Caco-2 (cell line): ENCODE results near the gene ZNF501. TPM values are rescaled to one million over a fixed set of nuclear protein-coding genes. Genes with fewer than 3 reads are reported as not detected.

Experiments used
- BruUV-seq: library from RNA; stranded (reverse); fragments of 400-500 nt; replicated peaks from 2 replicates; lab custom pipeline; 2021; lab: Mats Ljungman, UMichigan
- CTCF ChIA-PET: fragments of 300-600 bp; sonication (Branson Sonifier 250); formaldehyde crosslinking; loops from one replicate; lab custom pipeline; 2022; ENCODE audit warnings: antibody characterized with exemption; lab: Charles Lee
- POLR2A ChIA-PET: fragments of 300-600 bp; sonication (Branson Sonifier 250); formaldehyde crosslinking; loops from one replicate; lab custom pipeline; 2022; ENCODE audit warnings: antibody characterized with exemption; lab: Charles Lee
- DNase-seq, 2 experiments: peaks; one replicate each; pipeline versions ENCODE4 v3.0.0 to v3.0.0-alpha.2; 2020 to 2022
- H3K27me3 ChIP-seq: replicated peaks from 2 replicates; pipeline ENCODE4 v1.6.0; 2011; ENCODE audit warnings: low read length; ENCODE audit not compliant: control insufficient read depth, insufficient read depth
- H3K36me3 ChIP-seq: 2 replicates; pipeline ENCODE4 v1.5.1; 2011; ENCODE audit warnings: low read length; ENCODE audit not compliant: control insufficient read depth, insufficient read depth
- H3K4me1 ChIP-seq: fragments of 250-450 bp; sonication (Bioruptor Pico); 2 replicates; pipeline ENCODE4 v1.5.1; 2020; ENCODE audit warnings: mild to moderate bottlenecking
- H3K4me3 ChIP-seq: 2 replicates; pipeline ENCODE4 v1.5.1; 2011; ENCODE audit warnings: low read depth, mild to moderate bottlenecking, control low read depth, low read length
- H3K9me3 ChIP-seq: fragments of 250-450 bp; sonication (Bioruptor Pico); 2 replicates; pipeline ENCODE4 v1.5.1; 2020; ENCODE audit warnings: mild to moderate bottlenecking, moderate library complexity
- H3K27ac Mint-ChIP-seq: one replicate; pipeline ENCODE4 v1.8.0; 2022; ENCODE audit warnings: mixed read lengths; ENCODE audit not compliant: unreplicated experiment
- H3K27me3 Mint-ChIP-seq: one replicate; pipeline ENCODE4 v1.8.0; 2022; ENCODE audit warnings: mixed read lengths; ENCODE audit not compliant: insufficient read depth, unreplicated experiment
- H3K36me3 Mint-ChIP-seq: one replicate; pipeline ENCODE4 v1.8.0; 2022; ENCODE audit warnings: mild to moderate bottlenecking, mixed read lengths; ENCODE audit not compliant: insufficient read depth, unreplicated experiment
- H3K4me1 Mint-ChIP-seq: one replicate; pipeline ENCODE4 v1.8.0; 2022; ENCODE audit warnings: low read depth, mixed read lengths; ENCODE audit not compliant: unreplicated experiment
- H3K4me3 Mint-ChIP-seq: one replicate; pipeline ENCODE4 v1.8.0; 2022; ENCODE audit warnings: mild to moderate bottlenecking, moderate library complexity, mixed read lengths; ENCODE audit not compliant: unreplicated experiment
- H3K9me3 Mint-ChIP-seq: one replicate; pipeline ENCODE4 v1.8.0; 2022; ENCODE audit warnings: mixed read lengths; ENCODE audit not compliant: unreplicated experiment
- CTCF ChIP-seq, 2 experiments: fragments of 200-600 bp in 1 of 2; IDR thresholded peaks; 1 replicate in 1 of 2; 2 replicates in 1 of 2; pipeline versions ENCODE4 v1.5.1 to v1.8.0; 2011 to 2022; ENCODE audit warnings: antibody characterized with exemption in 1 of 2, control low read depth in 1 of 2, inconsistent platforms in 1 of 2, low read depth in 1 of 2, low read length in 1 of 2, mild to moderate bottlenecking in 1 of 2, moderate library complexity in 1 of 2; ENCODE audit not compliant: insufficient read depth in 1 of 2, severe bottlenecking in 1 of 2, unreplicated experiment in 1 of 2
- intact Hi-C: fragments of 100-400 bp; cut with micrococcal nuclease; formaldehyde crosslinking; loops from one replicate; pipeline ENCODE4 v1.10.0; 2022; ENCODE audit not compliant: unreplicated experiment
- total RNA-seq: library from RNA; stranded (reverse); gene quantifications from 2 replicates; pipeline ENCODE4 v1.2.3, GENCODE V29; 2022

The ZNF501 gene
- total RNA-seq, 1 experiment from 2014 or later: 3.3 TPM

GRCh38 chr3:44762690-44763089, 33.3 kb downstream of the ZNF501 start:
- Histone ChIP-seq H3K9me3 (peaks cover 8% of the 10 kb centered on the region), H3K4me1 (no peaks in the 10 kb centered on the region; the same call in 1 of the 2 replicates), H3K27me3 (no peaks in the 10 kb centered on the region), H3K4me3 (peak overlapping the region; percentile 75), H3K36me3 (peaks cover 3% of the 10 kb centered on the region)
- BruUV-seq: no TSS peak
- Mint-ChIP-seq H3K9me3 (peaks cover 20% of the 10 kb centered on the region), H3K27me3 (no peaks in the 10 kb centered on the region), H3K27ac (peak overlapping the region; percentile 94), H3K36me3 (peaks cover 34% of the 10 kb centered on the region), H3K4me3 (peak overlapping the region; percentile 93), H3K4me1 (no peaks in the 10 kb centered on the region)
- DNase-seq: no peak
- ChIA-PET CTCF (no interaction called here), POLR2A (interaction anchor here (1.0 kb wide), 1 partner anchor 16 kb away, joined by 4 read pairs; no protein-coding TSS in a partner anchor)
- TF ChIP-seq CTCF (IDR thresholded peaks at IDR 0.05; ENCODE audit: insufficient read depth in 1 of 2, low read depth in 1 of 2, low read length in 1 of 2, severe bottlenecking in 1 of 2, unreplicated experiment in 1 of 2): no peak
- intact Hi-C loops: no loop called here

GRCh38 chr3:44764248-44764647, 34.8 kb downstream of the ZNF501 start:
- peaks cover 7% of the 10 kb centered on the region for H3K9me3 ChIP-seq
- ChIA-PET POLR2A (no interaction called here), CTCF (no interaction called here)
- peaks cover 3% of the 10 kb centered on the region; the same call in 1 of the 2 replicates for H3K36me3 ChIP-seq
- TF ChIP-seq CTCF (IDR thresholded peaks at IDR 0.05; ENCODE audit: insufficient read depth in 1 of 2, low read depth in 1 of 2, low read length in 1 of 2, severe bottlenecking in 1 of 2, unreplicated experiment in 1 of 2): no peak
- H3K4me3 ChIP-seq: no peak overlapping the region
- Mint-ChIP-seq H3K9me3 (peaks cover 17% of the 10 kb centered on the region), H3K4me3 (no peak overlapping the region), H3K27me3 (no peaks in the 10 kb centered on the region), H3K4me1 (no peaks in the 10 kb centered on the region), H3K27ac (no peak overlapping the region), H3K36me3 (peaks cover 34% of the 10 kb centered on the region)
- no peaks in the 10 kb centered on the region; the same call in 1 of the 2 replicates for H3K4me1 ChIP-seq
- BruUV-seq: no TSS peak
- DNase-seq: no peak
- intact Hi-C loops: no loop called here
- H3K27me3 ChIP-seq: no peaks in the 10 kb centered on the region

- no peaks in the 10 kb centered on the region for H3K4me1 Mint-ChIP-seq
- DNase-seq: no peak
- Histone ChIP-seq H3K4me3 (no peak overlapping the region), H3K27me3 (no peaks in the 10 kb centered on the region), H3K4me1 (no peaks in the 10 kb centered on the region), H3K36me3 (peaks cover 2% of the 10 kb centered on the region), H3K9me3 (peaks cover 22% of the 10 kb centered on the region; the same call in 1 of the 2 replicates)
- TF ChIP-seq CTCF (IDR thresholded peaks at IDR 0.05; ENCODE audit: insufficient read depth in 1 of 2, low read depth in 1 of 2, low read length in 1 of 2, severe bottlenecking in 1 of 2, unreplicated experiment in 1 of 2): no peak
- H3K4me3 Mint-ChIP-seq: no peak overlapping the region
- intact Hi-C loops: no loop called here
- no TSS peak for BruUV-seq
- H3K27me3 Mint-ChIP-seq: no peaks in the 10 kb centered on the region
- ChIA-PET POLR2A (no interaction called here), CTCF (no interaction called here)
- no peak overlapping the region for H3K27ac Mint-ChIP-seq
- peaks cover 48% of the 10 kb centered on the region for H3K36me3 Mint-ChIP-seq
- H3K9me3 Mint-ChIP-seq: peaks cover 28% of the 10 kb centered on the region
Observed at GRCh38 chr3:44771424-44772098, 42.1 kb downstream of the ZNF501 start.
